Smooth muscle cell (in vitro differentiated cells): Measurements from ENCODE around the gene RPTOR. TPM values are rescaled to one million over a fixed set of nuclear protein-coding genes. Genes with fewer than 3 reads are reported as not detected.

ENCODE experiments used
- DNase-seq: peaks from one replicate; lab custom pipeline; 2025; ENCODE audit not compliant: unreplicated experiment; lab: John Stamatoyannopoulos, UW
- H2AFZ ChIP-seq: fragments of 200-600 bp; sonication (generic); 2 replicates; pipeline ENCODE4 v1.6.0; 2016; ENCODE audit warnings: antibody characterized with exemption, low read depth, mild to moderate bottlenecking
- H3F3A ChIP-seq: fragments of 200-600 bp; sonication (generic); 2 replicates; pipeline ENCODE4 v1.6.0; 2017; ENCODE audit warnings: antibody characterized with exemption, low read depth
- H3K27ac ChIP-seq: fragments of 200-600 bp; sonication (generic); 2 replicates; pipeline ENCODE4 v1.5.1; 2016; ENCODE audit warnings: low read depth, mild to moderate bottlenecking
- H3K27me3 ChIP-seq: fragments of 200-600 bp; sonication (generic); 2 replicates; pipeline ENCODE4 v1.6.1; 2016; ENCODE audit warnings: low read depth, mild to moderate bottlenecking
- H3K36me3 ChIP-seq: fragments of 200-600 bp; sonication (generic); 2 replicates; pipeline ENCODE4 v1.5.1; 2016; ENCODE audit warnings: low read depth
- H3K4me1 ChIP-seq: fragments of 200-600 bp; sonication (generic); 2 replicates; pipeline ENCODE4 v1.5.1; 2016; ENCODE audit warnings: low read depth
- H3K4me2 ChIP-seq: fragments of 200-600 bp; sonication (generic); 2 replicates; pipeline ENCODE4 v1.6.0; 2016; ENCODE audit warnings: mild to moderate bottlenecking
- H3K4me3 ChIP-seq: fragments of 200-600 bp; sonication (generic); 2 replicates; pipeline ENCODE4 v1.5.1; 2016; ENCODE audit warnings: mild to moderate bottlenecking
- H3K79me2 ChIP-seq: fragments of 200-600 bp; sonication (generic); 2 replicates; pipeline ENCODE4 v1.6.0; 2016; ENCODE audit warnings: low read depth, mild to moderate bottlenecking
- H3K9ac ChIP-seq: fragments of 200-600 bp; sonication (generic); 2 replicates; pipeline ENCODE4 v1.6.0; 2016; ENCODE audit warnings: low read depth
- H3K9me3 ChIP-seq: fragments of 200-600 bp; sonication (generic); replicated peaks from 2 replicates; pipeline ENCODE4 v1.5.1; 2016; ENCODE audit warnings: low read depth
- H4K20me1 ChIP-seq: fragments of 200-600 bp; sonication (generic); 2 replicates; pipeline ENCODE4 v1.6.0; 2016; ENCODE audit warnings: low read depth
- WGBS: methylation state at CpG from one replicate; pipeline ENCODE4 v1.1.7; 2016; ENCODE audit warnings: low lambda C conversion rate; 5-methylcytosine and 5-hydroxymethylcytosine counted together
- polyA plus RNA-seq: library from polyadenylated mRNA; unstranded; fragments of >200 nt; fragmentation: Nextera tagmentation; extraction: Ambion mirVana; gene quantifications from 2 replicates; pipeline ENCODE4 v1.2.1, GENCODE V29; 2016
- total RNA-seq: library from RNA; depleted of rRNA; stranded (reverse); fragments of >200 nt; gene quantifications from 2 replicates; pipeline ENCODE4 v1.2.3, GENCODE V29; 2014
- TF ChIP-seq, protein P1 (sequence below): fragments of 200-600 bp; sonication (generic); IDR thresholded peaks from 2 replicates; pipeline ENCODE4 v1.5.1; 2017; ENCODE audit warnings: borderline replicate concordance, mild to moderate bottlenecking, antibody characterized with exemption; ENCODE audit not compliant: insufficient read depth, poor library complexity, severe bottlenecking

Gene RPTOR
- total and polyA plus RNA-seq, 2 experiments from 2014 or later, result 10.6 to 12.2 TPM

GRCh38 chr17:80833952-80834892, 289.6 kb downstream of the RPTOR start:
- DNase-seq, result no peak
- Histone ChIP-seq H3F3A (peaks cover 13% of the 10 kb centered on the region), H3K27me3 (no peaks in the 10 kb centered on the region), H3K9me3 (no peaks in the 10 kb centered on the region), H3K4me2 (no peak overlapping the region), H2AFZ (no peak overlapping the region), H4K20me1 (no peaks in the 10 kb centered on the region), H3K4me1 (peaks cover 12% of the 10 kb centered on the region), H3K27ac (peak overlapping the region; percentile 96), H3K4me3 (no peak overlapping the region), H3K79me2 (no peaks in the 10 kb centered on the region), H3K36me3 (no peaks in the 10 kb centered on the region), H3K9ac (no peak overlapping the region)
- TF ChIP-seq, protein P1, sequence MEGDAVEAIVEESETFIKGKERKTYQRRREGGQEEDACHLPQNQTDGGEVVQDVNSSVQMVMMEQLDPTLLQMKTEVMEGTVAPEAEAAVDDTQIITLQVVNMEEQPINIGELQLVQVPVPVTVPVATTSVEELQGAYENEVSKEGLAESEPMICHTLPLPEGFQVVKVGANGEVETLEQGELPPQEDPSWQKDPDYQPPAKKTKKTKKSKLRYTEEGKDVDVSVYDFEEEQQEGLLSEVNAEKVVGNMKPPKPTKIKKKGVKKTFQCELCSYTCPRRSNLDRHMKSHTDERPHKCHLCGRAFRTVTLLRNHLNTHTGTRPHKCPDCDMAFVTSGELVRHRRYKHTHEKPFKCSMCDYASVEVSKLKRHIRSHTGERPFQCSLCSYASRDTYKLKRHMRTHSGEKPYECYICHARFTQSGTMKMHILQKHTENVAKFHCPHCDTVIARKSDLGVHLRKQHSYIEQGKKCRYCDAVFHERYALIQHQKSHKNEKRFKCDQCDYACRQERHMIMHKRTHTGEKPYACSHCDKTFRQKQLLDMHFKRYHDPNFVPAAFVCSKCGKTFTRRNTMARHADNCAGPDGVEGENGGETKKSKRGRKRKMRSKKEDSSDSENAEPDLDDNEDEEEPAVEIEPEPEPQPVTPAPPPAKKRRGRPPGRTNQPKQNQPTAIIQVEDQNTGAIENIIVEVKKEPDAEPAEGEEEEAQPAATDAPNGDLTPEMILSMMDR, result no peak
- WGBS, result 83% methylated on average over 42 of the region's 42 CpGs

GRCh38 chr17:80834893-80835275, 290.2 kb downstream of the RPTOR start:
- Histone ChIP-seq H4K20me1 (no peaks in the 10 kb centered on the region), H2AFZ (no peak overlapping the region), H3K9me3 (no peaks in the 10 kb centered on the region), H3K4me1 (peaks cover 12% of the 10 kb centered on the region), H3K4me2 (no peak overlapping the region), H3K79me2 (no peaks in the 10 kb centered on the region), H3K27me3 (no peaks in the 10 kb centered on the region), H3F3A (peaks cover 18% of the 10 kb centered on the region), H3K9ac (no peak overlapping the region), H3K4me3 (no peak overlapping the region), H3K27ac (no peak overlapping the region), H3K36me3 (no peaks in the 10 kb centered on the region)
- WGBS, result 65% methylated on average over 2 of the region's 2 CpGs
- TF ChIP-seq, protein P1, result no peak
- no peak for DNase-seq

GRCh38 chr17:80835816-80836657, 291.4 kb downstream of the RPTOR start:
- no peak overlapping the region for H2AFZ ChIP-seq
- DNase-seq, result no peak
- H4K20me1 ChIP-seq, result no peaks in the 10 kb centered on the region
- no peak overlapping the region for H3K27ac ChIP-seq
- no peaks in the 10 kb centered on the region for H3K79me2 ChIP-seq
- WGBS, result 95% methylated on average over 30 of the region's 30 CpGs
- peaks cover 12% of the 10 kb centered on the region for H3K4me1 ChIP-seq
- H3K27me3 ChIP-seq, result no peaks in the 10 kb centered on the region
- no peak overlapping the region for H3K4me2 ChIP-seq
- H3K9ac ChIP-seq, result no peak overlapping the region
- peaks cover 19% of the 10 kb centered on the region for H3F3A ChIP-seq
- TF ChIP-seq, protein P1, result no peak
- H3K4me3 ChIP-seq, result no peak overlapping the region
- no peaks in the 10 kb centered on the region for H3K9me3 ChIP-seq
- H3K36me3 ChIP-seq, result no peaks in the 10 kb centered on the region
